ENCODE results near the gene MOB2.

DNA sequence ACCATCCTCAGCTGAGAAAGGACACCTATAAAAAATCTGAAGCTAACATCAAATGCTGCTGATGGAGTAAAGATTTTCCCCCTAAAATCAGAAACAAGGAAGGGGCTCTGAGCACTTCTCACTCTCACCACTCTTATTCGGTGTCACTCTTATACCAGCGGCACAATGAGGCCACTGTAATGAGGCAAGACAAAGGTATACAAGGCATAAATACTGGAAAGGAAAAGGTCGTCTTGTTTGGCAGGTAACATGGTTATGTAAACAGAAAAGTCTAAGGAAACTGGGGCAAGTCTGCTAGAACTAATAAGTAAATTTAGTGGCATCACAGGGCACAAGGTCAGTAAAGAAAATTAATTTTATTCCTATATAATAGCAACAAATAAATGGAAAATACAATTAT lies 8.1 kb upstream of the MOB2 start:
- TF ChIP-seq CTCF (IDR thresholded peaks at IDR 0.05): no peak
- no peak for TF ChIP-seq POLR2A (IDR thresholded peaks at IDR 0.05)

Data from Peyer's patch (tissue), 4 donors.